GM21526 (cell line): ENCODE measurements around the gene CYTH1.

Source experiments
- ATAC-seq: cut with Tn5 transposase; IDR thresholded peaks from one replicate; pipeline ENCODE4 v1.9.1; 2021; ENCODE audit warnings: moderate library complexity; ENCODE audit not compliant: unreplicated experiment, low FRiP score

The CYTH1 gene

DNA sequence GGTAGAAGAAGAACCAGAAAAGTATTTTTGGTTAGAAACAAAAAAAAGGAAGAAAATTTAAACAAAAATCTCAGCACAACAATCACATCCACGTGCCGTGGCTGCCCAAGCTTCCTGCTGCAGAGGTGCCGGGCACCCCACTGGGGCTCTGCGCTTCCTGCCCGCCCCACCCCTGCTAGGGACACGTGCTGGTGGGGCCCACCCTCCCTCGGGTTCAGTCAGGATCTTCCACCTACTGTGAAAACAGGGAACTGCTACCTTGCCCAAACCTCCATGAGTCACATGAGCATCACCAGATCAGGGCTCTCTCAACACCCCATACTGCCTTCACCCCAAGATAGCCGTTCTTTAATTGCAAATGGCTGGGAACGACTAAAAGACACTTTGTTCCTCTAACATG lies 24.4 kb upstream of the CYTH1 start:
- no peak for ATAC-seq

DNA sequence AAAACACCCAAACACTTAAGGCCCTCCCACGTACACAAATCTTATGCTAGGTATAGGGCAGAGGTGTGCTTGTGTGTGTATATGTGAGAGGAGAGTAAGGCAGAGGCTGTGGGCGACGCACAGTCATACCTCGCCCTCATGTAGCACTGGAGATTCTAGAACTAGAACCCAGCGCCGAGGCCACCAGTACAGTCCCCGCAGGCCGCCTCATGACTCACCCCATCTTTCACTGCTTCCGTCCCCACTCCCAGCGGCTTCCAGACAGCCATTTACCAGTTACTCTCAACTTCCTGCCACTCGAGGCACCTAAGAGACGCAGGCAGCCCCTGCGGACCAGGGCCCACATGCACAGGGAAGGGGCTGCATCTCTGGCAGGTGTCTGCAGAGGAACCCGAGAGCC lies 23.2 kb upstream of the CYTH1 start:
- ATAC-seq, result no peak

DNA sequence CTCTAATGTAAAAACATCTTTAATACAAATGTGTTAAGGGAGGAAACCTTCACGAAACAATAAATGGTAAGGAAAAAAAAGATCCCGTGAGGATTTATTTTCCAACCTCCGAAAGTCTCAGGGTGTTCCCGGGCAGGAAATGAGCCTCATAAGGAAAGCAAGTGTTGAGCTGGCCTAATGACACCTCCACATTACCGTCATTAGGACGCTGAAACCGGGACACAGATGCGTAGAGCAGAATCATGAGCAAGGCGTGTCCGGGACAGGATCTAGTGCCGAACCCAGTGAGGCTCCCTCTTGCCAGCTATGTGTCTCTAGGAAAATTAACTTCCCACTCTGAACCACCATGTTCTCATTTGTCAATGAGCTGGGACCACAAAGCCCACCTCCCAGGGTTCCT lies 22.7 kb upstream of the CYTH1 start:
- ATAC-seq, result no peak

DNA sequence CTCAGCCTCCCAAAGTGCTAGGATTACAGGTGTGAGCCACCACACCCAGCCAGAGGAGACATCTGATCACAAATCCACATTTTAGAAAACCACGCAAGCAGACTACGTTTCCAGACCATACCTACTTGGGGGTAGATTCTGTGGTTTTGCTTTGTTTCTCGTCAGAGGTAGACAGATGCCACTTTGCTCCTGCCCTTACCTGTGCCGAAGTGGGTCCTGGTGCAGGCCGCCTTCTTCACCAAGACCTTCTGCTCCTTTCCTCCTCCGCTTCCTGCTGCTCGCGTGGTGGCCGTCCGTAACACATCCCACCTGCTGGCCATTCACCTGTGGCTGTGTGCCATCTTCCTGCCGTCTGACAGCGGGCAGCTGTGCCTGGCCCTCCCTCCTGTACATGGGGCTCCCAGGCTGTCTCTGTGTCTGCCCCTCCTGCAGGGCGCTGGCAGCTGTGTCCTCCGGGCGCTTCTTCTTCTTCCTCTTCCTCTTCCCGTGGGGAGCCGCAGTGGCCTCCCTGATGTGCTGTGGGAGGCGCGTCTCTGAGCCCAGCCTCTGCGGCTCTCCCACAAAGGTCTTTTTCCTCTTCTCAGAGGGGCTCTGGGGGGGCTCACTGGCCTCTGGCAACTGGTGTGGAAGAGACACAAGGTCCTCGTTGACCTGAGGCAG lies 21.2 kb upstream of the CYTH1 start:
- ATAC-seq, result no peak

DNA sequence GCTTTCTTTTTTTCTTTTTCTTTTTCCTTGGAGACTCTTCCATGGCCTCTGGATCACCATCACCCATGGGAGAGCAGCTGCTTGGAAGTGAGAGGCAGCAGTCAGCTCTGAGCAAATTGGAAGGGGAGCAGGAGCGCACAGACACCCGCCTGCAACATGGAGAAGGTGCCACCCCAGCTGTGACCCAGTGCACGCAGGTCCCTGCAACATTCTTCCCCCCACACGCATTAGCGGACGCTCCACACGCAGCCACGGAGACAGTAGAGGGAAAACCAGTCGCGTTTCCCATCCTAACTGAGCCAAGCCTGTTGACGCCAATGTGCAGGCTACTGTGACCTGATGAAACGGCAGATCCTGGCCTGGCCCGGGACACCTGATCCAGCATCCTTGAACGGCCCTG lies 20.4 kb upstream of the CYTH1 start:
- no peak for ATAC-seq

DNA sequence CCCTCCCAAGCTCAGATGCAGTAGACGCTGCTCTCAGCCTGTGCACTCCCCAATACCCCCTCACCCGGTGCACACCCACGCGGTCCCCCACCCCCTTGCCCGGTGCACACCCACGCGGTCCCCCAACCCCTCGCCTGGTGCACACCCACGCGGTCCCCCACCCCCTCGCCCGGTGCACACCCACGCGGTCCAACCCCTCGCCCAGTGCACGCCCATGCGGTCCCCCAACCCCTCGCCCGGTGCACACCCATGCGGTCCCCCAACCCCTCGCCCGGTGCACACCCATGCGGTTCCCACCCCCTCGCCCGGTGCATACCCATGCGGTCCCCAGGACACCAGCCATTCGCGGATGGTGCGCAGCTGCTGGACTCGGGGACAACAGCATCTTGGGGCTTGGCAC lies 19.9 kb upstream of the CYTH1 start:
- ATAC-seq, result no peak

DNA sequence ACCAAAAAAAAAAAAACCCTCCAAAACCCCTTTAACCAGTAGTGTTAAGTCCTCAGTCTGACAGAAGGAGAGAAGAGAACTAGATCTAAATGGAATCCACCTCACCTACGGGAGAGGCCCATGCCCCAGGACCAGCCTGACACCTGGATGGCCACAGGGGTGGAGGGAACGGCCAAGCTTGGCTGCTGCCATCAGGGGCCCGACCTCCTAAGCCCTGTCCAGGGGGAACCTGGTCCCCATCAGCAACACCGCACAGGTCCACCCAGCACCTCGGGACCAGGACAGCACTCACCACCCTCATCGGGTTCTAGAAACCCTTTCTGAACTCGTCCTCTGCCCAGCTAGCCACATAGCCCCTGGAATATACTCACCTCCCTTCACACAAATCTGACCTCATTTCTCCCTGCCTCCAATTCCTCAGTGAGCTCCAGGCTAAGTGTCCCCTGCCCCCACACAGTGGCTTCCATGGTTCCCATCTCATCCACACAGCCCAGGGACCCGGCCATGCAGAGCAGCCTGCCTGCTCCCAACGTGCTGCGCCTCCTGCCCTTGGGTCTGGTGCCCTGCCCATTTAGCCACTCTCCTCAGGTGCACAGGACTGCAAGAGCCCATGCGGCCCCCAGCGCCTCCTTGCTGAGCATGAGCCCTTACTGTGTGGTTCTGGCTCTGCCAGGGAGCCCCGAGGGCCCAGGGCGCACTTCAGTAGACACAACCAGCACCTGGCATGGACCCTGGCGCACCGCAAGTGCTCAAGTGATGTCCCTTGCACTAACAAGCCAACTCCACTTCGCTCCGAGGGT lies 18.3 kb upstream of the CYTH1 start:
- no peak for ATAC-seq

DNA sequence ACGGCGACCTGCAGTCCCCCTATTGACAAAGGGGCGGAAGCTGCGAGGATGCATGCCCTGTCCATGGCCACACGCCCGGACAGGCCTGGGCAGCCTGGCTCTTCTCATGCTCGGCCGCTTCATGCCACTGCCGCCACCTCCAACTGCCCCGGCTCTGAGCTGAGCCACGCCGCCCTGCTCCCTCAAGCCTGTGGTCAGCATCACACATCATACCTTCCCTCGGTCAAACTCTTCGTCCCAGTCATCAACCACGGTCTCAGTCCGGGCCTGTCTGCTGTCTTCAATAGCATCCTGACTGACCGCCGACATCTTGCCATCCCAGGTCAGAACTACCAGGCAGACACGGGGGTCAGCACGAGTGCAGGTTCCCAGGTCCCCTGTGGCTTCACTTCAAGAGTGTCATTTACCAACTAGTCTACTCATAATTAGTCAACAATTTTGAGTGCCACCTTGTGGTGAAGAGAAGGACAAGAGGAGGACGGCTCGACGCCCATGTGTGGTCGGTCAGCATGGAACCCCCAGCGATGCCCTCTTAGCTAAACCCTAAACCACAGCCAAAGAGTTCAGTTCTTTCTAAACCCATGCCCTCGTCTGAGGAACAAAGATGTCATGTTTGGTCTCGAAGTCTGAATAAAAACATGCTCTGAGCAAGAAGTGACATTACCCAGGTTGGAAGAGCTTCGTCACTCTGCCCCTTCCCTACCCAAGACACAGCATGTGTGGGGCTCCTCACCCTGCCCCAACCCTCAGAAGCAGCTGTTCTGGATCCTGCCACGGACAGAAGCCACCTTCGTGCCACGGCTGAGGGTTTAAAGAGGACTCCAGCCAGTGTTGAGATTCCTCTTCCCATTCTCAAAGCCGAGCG lies 16.9 kb upstream of the CYTH1 start:
- no peak for ATAC-seq

DNA sequence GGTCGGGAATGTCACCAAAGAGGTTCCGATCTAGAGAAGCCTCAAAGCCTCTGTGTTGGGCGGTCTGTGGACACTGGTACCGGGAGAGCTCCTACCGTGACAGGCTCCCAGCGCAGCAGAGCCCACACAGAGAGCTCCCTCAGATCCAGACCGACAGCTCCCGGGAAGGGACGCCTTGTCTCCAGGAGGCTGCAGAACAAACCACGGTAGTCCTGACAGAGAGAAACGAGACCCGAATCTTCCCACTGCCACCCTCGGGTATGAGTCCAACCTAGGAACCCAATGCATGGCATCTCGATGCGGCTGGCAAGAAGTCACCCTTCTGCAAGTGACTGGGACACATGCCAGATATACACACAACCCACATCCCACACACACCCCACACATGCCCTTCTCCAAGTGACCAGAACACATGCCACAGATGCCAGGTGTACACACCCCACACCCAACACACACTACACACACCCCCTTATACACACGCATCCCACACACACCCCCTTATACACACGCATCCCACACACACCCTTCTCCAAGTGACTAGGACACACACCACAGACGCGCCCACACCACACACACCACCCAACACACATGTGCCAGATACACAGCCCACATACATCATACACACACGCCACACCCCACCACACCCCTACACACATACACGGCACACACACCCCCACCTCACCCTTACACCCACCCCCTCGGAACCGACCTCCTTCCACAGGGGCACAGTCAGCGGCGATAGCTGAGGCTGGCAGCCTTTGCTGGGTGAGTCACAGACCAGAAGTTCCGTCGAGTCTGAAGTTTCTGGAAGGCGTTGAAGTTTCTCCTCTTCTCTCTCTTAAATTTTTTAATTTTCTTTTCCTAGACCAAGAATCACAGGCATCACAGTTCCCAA lies 15.9 kb upstream of the CYTH1 start:
- no peak for ATAC-seq

DNA sequence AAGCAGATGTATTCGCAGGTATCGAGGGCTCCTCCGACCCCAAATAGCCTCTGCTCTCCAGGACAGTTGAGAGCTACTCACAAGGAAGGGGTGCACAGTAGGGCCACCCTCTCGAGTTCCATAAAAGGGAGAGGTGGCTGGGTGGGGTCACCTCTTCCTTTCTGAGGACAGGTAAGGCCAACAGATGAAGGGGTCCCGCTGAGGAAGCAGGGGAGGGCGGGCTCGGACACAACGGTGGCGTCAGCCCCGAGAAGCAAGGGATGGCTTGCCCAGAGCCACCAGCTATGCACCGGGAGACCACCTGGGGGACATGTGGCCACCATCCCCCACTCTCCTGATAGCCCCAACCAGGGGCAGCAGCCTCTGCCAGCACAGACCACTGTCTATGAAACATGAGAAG lies 15.1 kb upstream of the CYTH1 start:
- ATAC-seq, result no peak

DNA sequence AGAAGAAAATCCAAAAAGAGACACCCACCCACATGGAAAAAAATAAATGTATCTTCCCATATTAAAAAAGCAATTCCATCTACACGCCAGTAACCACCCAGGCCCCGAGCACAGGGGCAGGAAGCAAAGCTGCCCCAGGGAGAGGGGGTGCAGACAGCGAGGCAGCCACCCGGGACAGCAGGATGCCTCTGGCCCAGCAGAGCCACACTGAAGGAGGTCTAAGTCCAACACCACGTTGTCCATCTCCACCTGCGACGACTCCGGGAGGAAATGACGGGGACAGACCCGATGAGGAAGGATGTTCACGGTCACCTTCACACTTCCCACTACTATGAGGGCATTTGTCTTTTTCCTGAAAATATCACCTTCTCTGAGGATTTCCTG lies 14.4 kb upstream of the CYTH1 start:
- no peak for ATAC-seq

DNA sequence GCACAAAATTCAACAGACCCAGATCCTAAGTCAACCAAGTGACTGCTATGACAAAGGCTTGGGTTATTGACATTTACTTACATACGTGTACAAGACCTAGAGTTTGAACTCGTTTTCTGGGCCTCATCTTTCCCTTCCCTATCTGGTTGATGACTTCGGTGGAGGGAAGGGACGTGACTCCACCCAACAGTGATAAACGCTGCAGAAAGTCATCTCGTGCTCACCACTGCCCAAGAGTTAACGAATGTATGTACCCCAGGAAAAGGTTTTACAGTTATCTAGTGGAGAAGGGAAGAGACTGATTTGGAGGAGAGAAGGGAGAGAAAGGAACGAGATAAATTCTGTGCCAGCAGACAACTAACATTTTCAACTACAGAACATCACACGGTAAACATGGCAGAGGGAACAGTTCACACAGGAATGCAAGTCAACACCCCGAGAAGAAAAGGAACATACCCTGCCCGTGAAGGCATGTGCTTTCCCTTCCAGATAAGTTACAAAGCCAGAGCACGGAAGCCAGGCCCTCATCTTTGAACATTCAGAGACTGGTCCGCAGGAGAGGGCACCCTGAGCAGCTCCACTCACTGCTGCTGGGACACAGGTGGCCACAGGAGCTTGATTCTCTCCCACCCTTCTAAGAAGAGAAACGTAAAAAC lies 13.9 kb upstream of the CYTH1 start:
- ATAC-seq, result no peak

DNA sequence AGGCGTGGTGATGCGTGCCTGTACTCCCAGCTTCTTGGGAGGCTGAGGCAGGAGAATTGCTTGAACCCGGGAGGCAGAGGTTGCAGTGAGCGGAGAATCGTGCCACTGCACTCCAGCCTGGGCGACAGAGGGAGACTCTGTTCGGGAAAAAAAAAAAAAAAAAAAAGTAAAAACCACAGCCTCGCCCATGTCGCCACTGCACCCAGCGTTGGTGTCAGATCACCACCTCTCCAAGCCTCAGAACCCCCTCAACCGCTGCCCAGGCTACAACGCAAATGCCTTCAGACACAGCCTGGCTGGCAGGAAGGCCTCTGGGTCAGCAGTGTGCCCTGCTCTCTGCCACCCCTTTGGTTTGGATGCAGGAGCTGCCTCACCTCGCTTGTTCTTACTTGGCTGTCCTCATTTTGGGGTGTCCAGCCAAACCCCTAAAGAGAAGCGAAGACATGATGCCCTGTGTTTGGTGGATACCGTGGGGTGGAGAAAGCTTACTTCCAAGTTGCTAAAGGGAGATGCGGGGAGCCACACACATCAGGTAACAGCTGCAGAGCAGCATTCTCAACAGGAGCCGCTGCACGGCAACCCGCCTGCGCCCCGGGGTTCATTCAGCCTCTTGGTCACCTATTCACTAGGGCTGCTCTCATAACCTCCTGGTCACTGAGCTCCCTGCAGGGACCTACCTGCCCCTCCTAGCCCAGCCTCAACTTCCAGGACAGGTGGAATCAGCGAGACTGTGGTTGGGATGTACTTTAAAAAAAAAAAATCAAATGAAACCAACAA lies 13.0 kb upstream of the CYTH1 start:
- no peak for ATAC-seq

DNA sequence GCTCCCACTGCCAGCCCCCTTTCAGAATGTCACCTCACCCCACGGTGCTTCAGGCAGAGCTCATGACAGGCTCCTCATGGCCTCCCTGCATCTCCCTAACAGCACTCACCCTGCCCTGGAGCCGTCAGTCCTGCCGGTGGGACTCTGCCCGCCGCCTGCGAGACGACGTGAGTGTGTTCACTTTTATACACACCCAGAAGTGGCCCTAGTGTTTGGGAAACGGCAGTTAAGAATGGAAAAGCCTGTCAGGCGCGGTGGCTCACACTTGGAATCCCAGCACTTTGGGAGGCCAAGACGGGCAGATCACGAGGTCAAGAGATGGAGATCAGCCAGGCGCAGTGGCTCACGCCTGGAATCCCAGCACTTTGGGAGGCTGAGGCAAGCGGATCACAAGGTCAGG lies 12.3 kb upstream of the CYTH1 start:
- ATAC-seq, result no peak

DNA sequence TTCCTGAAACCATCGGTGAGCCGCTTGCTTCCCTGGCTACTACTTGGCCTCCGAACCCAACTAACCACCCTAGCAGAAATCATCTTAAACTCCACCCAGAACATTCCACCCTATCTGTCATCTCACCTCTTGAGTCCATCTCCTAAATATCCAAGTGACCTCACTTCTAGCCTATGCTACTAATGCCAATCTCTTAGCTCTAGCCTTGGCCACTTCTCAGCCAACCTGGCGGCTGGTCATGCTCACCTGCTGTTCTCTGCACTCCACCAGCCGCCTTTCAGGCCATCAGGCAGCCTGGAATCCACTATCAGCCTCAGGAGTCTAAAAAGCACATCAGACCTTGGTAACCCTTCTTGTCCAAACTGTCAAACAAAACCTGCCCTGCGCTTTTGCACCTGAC lies 11.9 kb upstream of the CYTH1 start:
- ATAC-seq, result no peak

DNA sequence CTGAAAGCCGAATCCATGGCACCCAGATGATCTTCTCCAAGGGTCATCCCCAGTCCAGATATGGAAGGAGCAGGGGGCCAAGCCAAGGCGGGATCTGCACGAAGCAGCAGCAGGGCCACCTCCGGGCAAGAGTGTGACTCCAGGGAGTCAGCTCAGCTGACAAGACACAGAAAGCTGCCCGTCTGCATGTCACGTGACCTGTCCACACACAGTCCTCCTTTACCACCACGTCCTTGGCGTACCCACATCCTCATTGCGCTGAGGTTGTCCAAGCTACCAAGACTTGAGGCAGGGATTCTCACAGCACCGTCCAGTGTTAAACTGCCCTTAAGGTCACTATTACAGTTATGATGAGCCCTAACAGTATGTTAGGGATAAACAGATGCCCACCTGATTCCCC lies 11.3 kb upstream of the CYTH1 start:
- no peak for ATAC-seq

DNA sequence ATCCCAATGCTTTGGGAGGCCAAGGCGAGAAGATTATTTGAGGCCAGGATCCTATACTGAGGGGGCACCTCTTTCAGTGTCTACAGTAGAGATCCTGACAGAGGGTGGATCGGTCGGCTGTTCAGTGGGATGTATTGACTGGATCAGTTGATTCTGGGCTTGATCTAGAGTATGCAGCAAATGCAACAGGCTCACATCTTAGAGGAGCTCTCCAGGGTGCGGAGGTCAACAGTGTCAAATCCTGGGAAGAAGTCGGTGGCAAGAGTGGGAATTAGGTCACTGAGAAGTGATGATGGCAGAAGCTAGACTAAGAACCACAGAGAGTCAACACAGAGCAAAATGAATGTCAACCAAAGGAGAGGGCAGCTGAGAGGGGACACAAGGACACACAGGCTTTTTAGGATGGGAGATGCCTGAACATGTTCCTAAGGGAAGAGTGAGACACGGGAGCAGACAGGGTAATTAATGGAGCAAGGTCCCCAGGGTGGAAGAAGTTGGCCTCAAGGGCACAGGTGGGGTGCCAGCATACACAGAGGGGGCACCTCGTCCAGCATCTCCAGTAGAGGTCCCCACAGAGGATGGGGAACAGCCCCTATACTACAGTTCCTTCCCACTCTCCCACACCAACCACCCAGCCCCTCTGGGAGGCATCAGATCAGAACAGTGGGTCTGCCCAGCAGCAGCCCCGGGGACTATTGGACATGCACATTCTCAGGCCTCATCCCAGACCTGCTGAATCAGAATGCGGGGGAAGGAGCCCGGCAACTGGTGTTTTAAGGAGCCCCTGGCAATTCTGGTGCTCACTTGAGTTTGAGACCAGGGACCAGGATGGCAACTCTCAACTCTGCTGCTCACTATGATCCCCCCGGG lies 10.0 kb upstream of the CYTH1 start:
- no peak for ATAC-seq

DNA sequence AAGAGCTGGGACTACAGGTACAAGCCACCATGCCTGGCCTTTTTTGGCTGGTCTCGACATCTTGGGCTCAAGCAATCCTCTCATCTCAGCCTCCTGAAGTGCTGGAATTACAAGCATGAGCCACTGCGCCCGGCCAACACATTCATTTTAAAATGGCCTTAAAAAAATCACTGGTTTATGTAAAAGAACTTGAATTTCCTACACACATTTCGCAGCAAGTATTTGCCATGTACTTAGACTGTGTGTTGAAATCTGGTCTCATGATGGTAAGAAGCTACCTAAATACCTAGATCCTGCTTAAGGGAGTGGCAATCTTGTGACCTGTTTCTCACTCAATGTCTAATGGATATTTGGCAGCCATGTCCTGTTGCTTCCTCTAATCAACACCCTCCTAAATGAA lies 8.5 kb upstream of the CYTH1 start:
- ATAC-seq, result no peak
